Neuronal stem cell (in vitro differentiated cells): ENCODE measurements around the gene PLCH2.
A peak's percentile ranks its signal among the peaks of the same experiment; 100 is the strongest.

ENCODE experiments used
- DNase-seq: peaks from one replicate; pipeline ENCODE4 v3.0.0-alpha.2; 2013; ENCODE audit warnings: low spot score
- H2AFZ ChIP-seq: one replicate; pipeline ENCODE4 v1.6.1; 2013; ENCODE audit warnings: mild to moderate bottlenecking, low read length, inconsistent platforms
- H2AK5ac ChIP-seq: 2 replicates; pipeline ENCODE4 v1.6.1; 2013; ENCODE audit warnings: low read depth, mild to moderate bottlenecking, inconsistent platforms, low read length, moderate library complexity, mixed read lengths
- H2BK120ac ChIP-seq: 2 replicates; pipeline ENCODE4 v1.6.1; 2013; ENCODE audit warnings: low read depth, mild to moderate bottlenecking, inconsistent platforms, low read length, moderate library complexity, mixed read lengths
- H2BK12ac ChIP-seq: one replicate; pipeline ENCODE4 v1.6.1; 2013; ENCODE audit warnings: low read length, inconsistent platforms
- H2BK15ac ChIP-seq: 2 replicates; pipeline ENCODE4 v1.6.1; 2013; ENCODE audit warnings: mild to moderate bottlenecking, low read length, inconsistent platforms, mixed read lengths
- H2BK5ac ChIP-seq: one replicate; pipeline ENCODE4 v1.6.1; 2013; ENCODE audit warnings: inconsistent platforms, mild to moderate bottlenecking, low read length, moderate library complexity
- H3K14ac ChIP-seq: one replicate; pipeline ENCODE4 v1.6.1; 2013; ENCODE audit warnings: low read length, inconsistent platforms
- H3K18ac ChIP-seq: 2 replicates; pipeline ENCODE4 v1.6.1; 2013; ENCODE audit warnings: low read length, inconsistent platforms
- H3K23ac ChIP-seq: 2 replicates; pipeline ENCODE4 v1.6.1; 2013; ENCODE audit warnings: low read depth, mild to moderate bottlenecking, mixed read lengths, low read length, inconsistent platforms; ENCODE audit not compliant: poor library complexity
- H3K27ac ChIP-seq: replicated peaks from 3 replicates; pipeline ENCODE4 v1.5.1; 2013; ENCODE audit warnings: low read length, inconsistent platforms
- H3K27me3 ChIP-seq, 3 experiments: 2 replicates each; pipeline ENCODE4 v1.6.1; 2013; ENCODE audit warnings: low read length in 3 of 3, mild to moderate bottlenecking in 2 of 3, inconsistent platforms in 1 of 3, low read depth in 1 of 3, mixed read lengths in 1 of 3, moderate library complexity in 1 of 3; ENCODE audit not compliant: control insufficient read depth in 3 of 3, insufficient read depth in 3 of 3
- H3K36me3 ChIP-seq, 2 donors: replicated peaks in 1 of 2; 2 replicates each; pipeline ENCODE4 v1.6.1; 2013; ENCODE audit warnings: low read length in 2 of 2; ENCODE audit not compliant: control insufficient read depth in 2 of 2, insufficient read depth in 2 of 2
- H3K4ac ChIP-seq: 2 replicates; pipeline ENCODE4 v1.6.1; 2013; ENCODE audit warnings: inconsistent platforms, mild to moderate bottlenecking, low read length, moderate library complexity
- H3K4me1 ChIP-seq, 2 donors: 1 replicate in 1 of 2; 2 replicates in 1 of 2; pipeline ENCODE4 v1.6.1; 2013; ENCODE audit warnings: low read length in 2 of 2, low read depth in 1 of 2; ENCODE audit not compliant: control insufficient read depth in 2 of 2, insufficient read depth in 1 of 2
- H3K4me2 ChIP-seq: one replicate; pipeline ENCODE4 v1.6.1; 2013; ENCODE audit warnings: mild to moderate bottlenecking, low read length, inconsistent platforms; ENCODE audit not compliant: insufficient read depth, poor library complexity, severe bottlenecking
- H3K4me3 ChIP-seq, 2 donors: 2 replicates each; pipeline ENCODE4 v1.5.1; 2013; ENCODE audit warnings: low read length in 2 of 2, mild to moderate bottlenecking in 2 of 2, inconsistent platforms in 1 of 2, moderate library complexity in 1 of 2
- H3K79me1 ChIP-seq: one replicate; pipeline ENCODE4 v1.6.1; 2013; ENCODE audit warnings: low read depth, mild to moderate bottlenecking, inconsistent platforms, low read length, moderate library complexity
- H3K9ac ChIP-seq: one replicate; pipeline ENCODE4 v1.6.1; 2013; ENCODE audit warnings: mild to moderate bottlenecking, low read depth, low read length, inconsistent platforms; ENCODE audit not compliant: poor library complexity
- H3K9me3 ChIP-seq, 2 donors: replicated peaks in 1 of 2; 2 replicates each; pipeline versions ENCODE3 to v1.6.1; 2013; ENCODE audit warnings: low read length in 2 of 2, mild to moderate bottlenecking in 2 of 2, inconsistent platforms in 1 of 2, low read depth in 1 of 2, mixed read lengths in 1 of 2, moderate library complexity in 1 of 2; ENCODE audit not compliant: control insufficient read depth in 2 of 2, insufficient read depth in 1 of 2
- H4K8ac ChIP-seq: one replicate; pipeline ENCODE4 v1.6.1; 2013; ENCODE audit warnings: low read depth, mild to moderate bottlenecking, inconsistent platforms, low read length, moderate library complexity
- H4K91ac ChIP-seq: one replicate; pipeline ENCODE4 v1.6.1; 2013; ENCODE audit warnings: low read length, low read depth, mild to moderate bottlenecking, inconsistent platforms; ENCODE audit not compliant: poor library complexity
- WGBS, 2 donors: extraction: QIAGEN DNeasy Blood & Tissue Kit; methylation state at CpG; one replicate each; pipeline ENCODE4 v1.1.7; 2013; ENCODE audit warnings: missing lambda C conversion rate in 2 of 2, mixed read lengths in 1 of 2; ENCODE audit not compliant: insufficient read length in 2 of 2, insufficient replicate concordance in 1 of 2; ENCODE audit errors: extremely low coverage in 2 of 2; 5-methylcytosine and 5-hydroxymethylcytosine counted together

Gene PLCH2

GRCh38 chr1:2494323-2494693 is 18.2 kb downstream of the PLCH2 start:
- Histone ChIP-seq H3K4me2 (no peak overlapping the region), H2BK12ac (no peak overlapping the region), H3K9me3 (peaks cover 0 to under 1% of the 10 kb centered on the region in 2 donors), H3K27ac (no peak overlapping the region), H3K27me3 (peaks cover 0 to 78% (median 0%) of the 10 kb centered on the region in 3 experiments), H4K91ac (no peak overlapping the region), H3K14ac (no peak overlapping the region), H4K8ac (no peak overlapping the region), H3K23ac (peak overlapping the region; percentile 55), H2BK15ac (peak overlapping the region; percentile 17), H3K36me3 (no peaks in the 10 kb centered on the region), H3K4me3 (no peak overlapping the region), H3K4ac (no peak overlapping the region), H2BK120ac (no peak overlapping the region), H3K18ac (peak overlapping the region; percentile 38), H2BK5ac (peak overlapping the region; percentile 66), H3K79me1 (peaks cover 1% of the 10 kb centered on the region), H3K4me1 (no peaks in the 10 kb centered on the region), H2AFZ (no peak overlapping the region), H3K9ac (no peak overlapping the region), H2AK5ac (peak overlapping the region; percentile 56)
- DNase-seq = no peak
- no CpG with 5 or more reads among the region's 19 CpGs for WGBS, 2 donors

- peak overlapping the region; percentile 71 for H3K18ac ChIP-seq
- peak overlapping the region; percentile 53 for H4K91ac ChIP-seq
- peak overlapping the region; percentile 38 for H3K14ac ChIP-seq
- no peak overlapping the region for H3K27ac ChIP-seq
- peak overlapping the region; percentile 64 for H2BK15ac ChIP-seq
- H2BK5ac ChIP-seq = no peak overlapping the region
- no peak overlapping the region for H2AFZ ChIP-seq
- no peaks in the 10 kb centered on the region for H3K36me3 ChIP-seq
- no peak overlapping the region for H3K4me3 ChIP-seq
- WGBS, 2 donors = no CpG with 5 or more reads among the region's 12 CpGs
- peaks cover 0 to 77% (median 0%) of the 10 kb centered on the region in 3 experiments for H3K27me3 ChIP-seq
- H4K8ac ChIP-seq = no peak overlapping the region
- no peak overlapping the region for H3K4me2 ChIP-seq
- peak overlapping the region; percentile 92 for H2AK5ac ChIP-seq
- DNase-seq = no peak
- no peaks in the 10 kb centered on the region for H3K4me1 ChIP-seq
- H3K23ac ChIP-seq = peak overlapping the region; percentile 55
- H3K4ac ChIP-seq = no peak overlapping the region
- H2BK120ac ChIP-seq = no peak overlapping the region
- H3K79me1 ChIP-seq = peaks cover 1% of the 10 kb centered on the region
- no peaks in the 10 kb centered on the region for H3K9me3 ChIP-seq
- H3K9ac ChIP-seq = no peak overlapping the region
- H2BK12ac ChIP-seq = no peak overlapping the region
Measured at GRCh38 chr1:2495026-2495425, 18.9 kb downstream of the PLCH2 start.

DNA sequence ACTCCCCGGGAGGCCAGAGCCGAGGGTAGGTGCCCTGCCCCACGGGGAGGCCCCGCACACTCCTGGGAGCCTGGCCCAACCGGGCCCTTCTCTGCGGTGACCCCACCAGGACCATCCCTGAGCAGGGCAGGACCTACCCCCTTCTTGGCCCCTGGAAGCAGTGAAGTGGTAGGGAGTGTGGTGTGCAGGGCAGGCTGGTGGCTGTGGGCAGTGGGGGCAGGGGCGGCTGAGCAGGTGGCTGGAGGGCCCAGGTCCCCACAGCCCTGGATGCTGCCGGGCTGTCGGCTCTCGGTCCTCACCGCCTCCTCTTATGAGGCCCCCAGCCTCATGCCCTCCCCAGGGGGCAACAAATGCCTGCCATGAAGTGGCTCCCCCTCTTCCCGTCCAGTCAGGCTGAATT is 19.5 kb downstream of the PLCH2 start:
- Histone ChIP-seq H3K27ac (no peak overlapping the region), H4K91ac (no peak overlapping the region), H2BK15ac (peak overlapping the region; percentile 64), H2AK5ac (peak overlapping the region; percentile 92), H3K23ac (no peak overlapping the region), H3K14ac (no peak overlapping the region), H2AFZ (no peak overlapping the region), H3K79me1 (no peaks in the 10 kb centered on the region), H3K27me3 (peaks cover 0 to 71% (median 0%) of the 10 kb centered on the region in 3 experiments), H3K9me3 (no peaks in the 10 kb centered on the region), H2BK5ac (no peak overlapping the region), H3K4me3 (no peak overlapping the region), H3K4ac (no peak overlapping the region), H3K9ac (no peak overlapping the region), H3K18ac (no peak overlapping the region), H2BK120ac (no peak overlapping the region), H3K4me1 (peaks cover 0 to 3% of the 10 kb centered on the region in 2 donors), H3K36me3 (no peaks in the 10 kb centered on the region), H4K8ac (no peak overlapping the region), H2BK12ac (no peak overlapping the region), H3K4me2 (no peak overlapping the region)
- no CpG with 5 or more reads among the region's 12 CpGs for WGBS, 2 donors
- no peak for DNase-seq

GRCh38 chr1:2496087-2496622 is 20.1 kb downstream of the PLCH2 start:
- Histone ChIP-seq H3K4me1 (peaks cover 0 to 3% of the 10 kb centered on the region in 2 donors), H3K27me3 (peaks cover 0 to 65% (median 0%) of the 10 kb centered on the region in 3 experiments), H2BK120ac (no peak overlapping the region), H3K36me3 (no peaks in the 10 kb centered on the region), H2BK15ac (peak overlapping the region; percentile 64), H3K27ac (no peak overlapping the region), H3K14ac (peak overlapping the region; percentile 94), H3K18ac (peak overlapping the region; percentile 57), H3K23ac (peak overlapping the region; percentile 87), H4K91ac (no peak overlapping the region), H3K79me1 (no peaks in the 10 kb centered on the region), H3K9ac (peak overlapping the region; percentile 60), H2BK5ac (no peak overlapping the region), H3K4me3 (no peak overlapping the region), H3K4ac (no peak overlapping the region), H3K9me3 (no peaks in the 10 kb centered on the region), H2AK5ac (peak overlapping the region; percentile 92), H2AFZ (no peak overlapping the region), H4K8ac (no peak overlapping the region), H3K4me2 (no peak overlapping the region), H2BK12ac (peak overlapping the region; percentile 84)
- no CpG with 5 or more reads among the region's 28 CpGs for WGBS, 2 donors
- no peak for DNase-seq
